KMS-11 (cell line): Measurements from ENCODE around the gene LRRC53.
A peak's percentile ranks its signal among the peaks of the same experiment; 100 is the strongest.

Experiments
- H2AFZ ChIP-seq: fragments of 200-600 bp; sonication (generic); 2 replicates; pipeline ENCODE4 v1.6.1; 2016; ENCODE audit warnings: antibody characterized with exemption, mixed run types, low read depth
- H3K27ac ChIP-seq: fragments of 200-600 bp; sonication (generic); 2 replicates; pipeline ENCODE4 v1.6.1; 2016; ENCODE audit warnings: mild to moderate bottlenecking, mixed run types
- H3K27me3 ChIP-seq: fragments of 200-600 bp; sonication (generic); 2 replicates; pipeline ENCODE4 v1.6.1; 2017; ENCODE audit warnings: mild to moderate bottlenecking, low read depth, mixed run types, moderate library complexity; ENCODE audit not compliant: insufficient read depth
- H3K36me3 ChIP-seq: fragments of 200-600 bp; sonication (generic); 2 replicates; pipeline ENCODE4 v1.6.1; 2017; ENCODE audit warnings: mild to moderate bottlenecking, mixed run types; ENCODE audit not compliant: insufficient read depth
- H3K4me1 ChIP-seq: fragments of 200-600 bp; sonication (generic); 2 replicates; pipeline ENCODE4 v1.6.1; 2016; ENCODE audit warnings: mild to moderate bottlenecking, low read depth, mixed run types; ENCODE audit not compliant: poor library complexity, severe bottlenecking
- H3K4me2 ChIP-seq: fragments of 200-600 bp; sonication (generic); 2 replicates; pipeline ENCODE4 v1.7.0; 2016; ENCODE audit warnings: mild to moderate bottlenecking, mixed run types
- H3K4me3 ChIP-seq: fragments of 200-600 bp; sonication (generic); IDR thresholded peaks from 2 replicates; pipeline ENCODE4 v1.6.1; 2017; ENCODE audit warnings: low read depth, low read length, mixed read lengths; ENCODE audit not compliant: insufficient read depth
- H3K79me2 ChIP-seq: fragments of 200-600 bp; sonication (generic); 2 replicates; pipeline ENCODE4 v1.6.1; 2016; ENCODE audit warnings: low read depth, mixed run types; ENCODE audit not compliant: insufficient read depth
- H3K9ac ChIP-seq: fragments of 200-600 bp; sonication (generic); 2 replicates; pipeline ENCODE4 v1.6.1; 2016; ENCODE audit warnings: mild to moderate bottlenecking, mixed run types
- H4K20me1 ChIP-seq: fragments of 200-600 bp; sonication (generic); 2 replicates; pipeline ENCODE4 v1.6.1; 2016; ENCODE audit warnings: mild to moderate bottlenecking, mixed run types; ENCODE audit not compliant: insufficient read depth
- CTCF ChIP-seq: fragments of 200-600 bp; sonication (generic); conservative IDR thresholded peaks from 2 replicates; pipeline ENCODE4 v1.6.1; 2017; ENCODE audit warnings: low read depth, mild to moderate bottlenecking, antibody characterized with exemption, low read length, moderate library complexity, mixed read lengths

LRRC53 gene

DNA sequence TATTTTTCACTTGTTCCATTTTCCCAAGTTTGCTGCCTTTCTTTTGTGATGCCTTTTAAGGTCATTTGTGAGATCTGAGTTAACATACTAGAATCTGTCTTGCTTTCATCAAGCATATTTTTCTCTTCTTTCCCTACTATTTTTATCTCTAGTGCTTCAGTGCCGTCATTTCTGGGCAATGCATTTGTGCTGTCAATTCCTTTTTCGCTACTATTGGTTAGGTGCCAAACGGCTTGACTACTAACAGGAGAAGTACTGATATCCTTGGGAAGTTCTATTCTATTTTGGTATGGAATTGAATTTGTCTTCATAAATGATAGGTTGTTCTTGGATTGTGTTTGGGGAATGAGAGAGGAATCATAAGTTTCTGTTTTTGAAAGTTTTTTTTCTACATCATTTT is 42.2 kb downstream of the LRRC53 start:
- no peaks in the 10 kb centered on the region for H3K79me2 ChIP-seq
- H3K36me3 ChIP-seq = no peaks in the 10 kb centered on the region
- H3K27ac ChIP-seq = no peak overlapping the region
- H4K20me1 ChIP-seq = no peaks in the 10 kb centered on the region
- H3K4me1 ChIP-seq = no peaks in the 10 kb centered on the region
- no peak overlapping the region for H2AFZ ChIP-seq
- H3K27me3 ChIP-seq = no peaks in the 10 kb centered on the region
- H3K4me2 ChIP-seq = no peak overlapping the region
- TF ChIP-seq CTCF = no peak
- H3K9ac ChIP-seq = no peak overlapping the region
- no peak overlapping the region for H3K4me3 ChIP-seq

DNA sequence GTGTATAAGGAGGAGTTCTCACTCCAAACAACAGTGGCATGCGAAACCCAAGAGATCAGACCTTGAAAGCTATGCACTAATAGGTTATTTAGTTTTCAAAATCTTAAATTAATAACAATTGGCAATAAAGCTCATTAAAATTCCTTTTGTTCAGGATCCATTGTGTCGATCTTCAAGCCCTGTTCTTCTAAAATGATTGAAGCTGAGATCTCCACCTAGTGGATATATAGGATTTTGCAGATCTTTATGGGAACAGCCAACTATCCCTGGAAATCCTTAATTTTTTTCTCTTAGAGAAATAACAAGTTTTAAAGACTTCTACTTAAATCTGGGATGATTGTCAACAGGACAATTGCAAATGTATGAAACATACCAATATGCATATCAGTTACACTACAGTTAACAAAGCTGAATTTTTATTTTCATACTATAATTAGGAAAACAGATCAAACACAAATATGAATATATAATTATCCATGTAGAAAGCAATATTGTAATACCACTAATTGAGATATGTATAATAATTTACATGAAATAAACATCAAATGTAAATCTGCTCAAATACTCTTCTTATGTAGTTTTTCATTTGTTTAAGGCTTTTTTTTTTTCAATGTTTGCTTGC is 43.3 kb downstream of the LRRC53 start:
- no peak overlapping the region for H3K27ac ChIP-seq
- H3K27me3 ChIP-seq = no peaks in the 10 kb centered on the region
- no peaks in the 10 kb centered on the region for H3K36me3 ChIP-seq
- no peak overlapping the region for H3K9ac ChIP-seq
- no peaks in the 10 kb centered on the region for H4K20me1 ChIP-seq
- H3K4me2 ChIP-seq = no peak overlapping the region
- H3K4me1 ChIP-seq = no peaks in the 10 kb centered on the region
- no peaks in the 10 kb centered on the region for H3K79me2 ChIP-seq
- H2AFZ ChIP-seq = no peak overlapping the region
- no peak overlapping the region for H3K4me3 ChIP-seq
- TF ChIP-seq CTCF = peak; percentile 52

- no peak overlapping the region for H3K9ac ChIP-seq
- H3K4me1 ChIP-seq = no peaks in the 10 kb centered on the region
- H3K27ac ChIP-seq = no peak overlapping the region
Observed at GRCh38 chr1:74467786-74468377, 44.5 kb downstream of the LRRC53 start.

GRCh38 chr1:74465193-74465681 is 47.2 kb downstream of the LRRC53 start:
- H3K4me1 ChIP-seq = no peaks in the 10 kb centered on the region
- H3K9ac ChIP-seq = no peak overlapping the region
- H3K79me2 ChIP-seq = no peaks in the 10 kb centered on the region
- no peaks in the 10 kb centered on the region for H4K20me1 ChIP-seq
- H3K4me2 ChIP-seq = no peak overlapping the region
- no peaks in the 10 kb centered on the region for H3K27me3 ChIP-seq
- H2AFZ ChIP-seq = no peak overlapping the region
- no peak overlapping the region for H3K27ac ChIP-seq
- H3K36me3 ChIP-seq = no peaks in the 10 kb centered on the region
- H3K4me3 ChIP-seq = no peak overlapping the region
- TF ChIP-seq CTCF = no peak

More at GRCh38 chr1:74467786-74468377, 44.5 kb downstream of the LRRC53 start:
- Histone ChIP-seq H3K79me2 (no peaks in the 10 kb centered on the region), H3K27me3 (no peaks in the 10 kb centered on the region), H3K4me3 (no peak overlapping the region), H4K20me1 (no peaks in the 10 kb centered on the region), H3K36me3 (no peaks in the 10 kb centered on the region), H3K4me2 (no peak overlapping the region), H2AFZ (no peak overlapping the region)
- no peak for TF ChIP-seq CTCF
